ENCODE results near the gene NFATC1. TPM values are rescaled to one million over a fixed set of nuclear protein-coding genes. Genes with fewer than 3 reads are reported as not detected.
A peak's percentile ranks its signal among the peaks of the same experiment; 100 is the strongest.

The NFATC1 gene
- 10 to 100 TPM; 44.3 to 87.2 (median 53.8) TPM for total RNA-seq
- 10 to 100 TPM; 27.1 to 49.9 TPM for polyA plus RNA-seq
- 122 reads per million, percentile 87 among the genes with 10 or more reads in this experiment for total RNA-seq

GRCh38 chr18:79395761-79396404, at the start of gene NFATC1:
NFATC1 (plus strand) TSS chr18:79395930; CDS start chr18:79396225, 295 bp downstream.
- peak; percentile 64 for ATAC-seq
- intact Hi-C loops (cut with micrococcal nuclease): loop anchor here (1.0 to 10.0 kb wide), 5 partner anchors 9 to 709 kb away; partner anchors contain the start of gene ADNP2 (in 1 of the 2)
- H3K36me3 ChIP-seq (ENCODE audit: control insufficient read depth in 2 of 3, insufficient read depth in 3 of 3, low read length in 3 of 3): no peaks in the 10 kb centered on the region
- no peaks in the 10 kb centered on the region for H3K9me3 ChIP-seq (ENCODE audit: control insufficient read depth in 2 of 3, low read length in 3 of 3)
- ChIA-PET POLR2A (interaction anchor here (1.2 to 2.6 kb wide), 4 partner anchors 10 to 128 kb away, joined by 4 to 15 read pairs (median 11); no protein-coding TSS in a partner anchor), CTCF (no interaction called here)
- H3K4me1 Mint-ChIP-seq: peaks cover 15 to 50% (median 41%) of the 10 kb centered on the region in 7 donors
- peak within 1 kb of the TSS; percentile 61 to 89 (median 82) for H3K27ac Mint-ChIP-seq
- peak within 1 kb of the TSS; percentile 59 for H3K4me3 ChIP-seq (ENCODE audit: low read length)
- peak in 8 of 9 donors; percentile 49 to 89 (median 61) for DNase-seq
- H3K36me3 Mint-ChIP-seq: peaks cover 0 to 2% (median 0%) of the 10 kb centered on the region in 5 donors
- peaks cover 0 to 6% (median 0%) of the 10 kb centered on the region in 11 donors for H3K9me3 Mint-ChIP-seq
- peak within 1 kb of the TSS; percentile 80 to 96 (median 88) for H3K4me3 Mint-ChIP-seq
- H3K27me3 ChIP-seq (ENCODE audit: control insufficient read depth in 2 of 2, insufficient read depth in 2 of 2, low read length in 2 of 2): peaks cover 0 to 6% of the 10 kb centered on the region in 2 donors
- peak within 1 kb of the TSS; percentile 71 for H3K27ac ChIP-seq (ENCODE audit: low read depth, low read length)
- H3K4me1 ChIP-seq (ENCODE audit: control insufficient read depth in 2 of 2, insufficient read depth in 2 of 2, low read length in 2 of 2): peaks cover 14 to 20% of the 10 kb centered on the region in 2 donors
- peaks cover 0 to 25% (median 0%) of the 10 kb centered on the region in 5 donors for H3K27me3 Mint-ChIP-seq

- Mint-ChIP-seq H3K27me3 (no peaks in the 10 kb centered on the region), H3K4me3 (no peak overlapping the region), H3K9me3 (peaks cover 0 to 2% (median 0%) of the 10 kb centered on the region in 11 donors), H3K36me3 (peaks cover 8 to 72% (median 25%) of the 10 kb centered on the region in 5 donors), H3K4me1 (no peaks in the 10 kb centered on the region), H3K27ac (no peak overlapping the region)
- Histone ChIP-seq H3K4me3 (ENCODE audit: low read length) (no peak overlapping the region), H3K9me3 (ENCODE audit: control insufficient read depth in 2 of 3, low read length in 3 of 3) (no peaks in the 10 kb centered on the region), H3K27ac (ENCODE audit: low read depth, low read length) (no peak overlapping the region), H3K4me1 (ENCODE audit: control insufficient read depth in 2 of 2, insufficient read depth in 2 of 2, low read length in 2 of 2) (no peaks in the 10 kb centered on the region), H3K36me3 (ENCODE audit: control insufficient read depth in 2 of 3, insufficient read depth in 3 of 3, low read length in 3 of 3) (peaks cover 0 to 78% (median 24%) of the 10 kb centered on the region in 3 experiments), H3K27me3 (ENCODE audit: control insufficient read depth in 2 of 2, insufficient read depth in 2 of 2, low read length in 2 of 2) (no peaks in the 10 kb centered on the region)
- ChIA-PET POLR2A (no interaction called here), CTCF (interaction anchor here (0.9 kb wide), 1 partner anchor 53 kb away, joined by 3 read pairs; no protein-coding TSS in a partner anchor)
- intact Hi-C loops (cut with micrococcal nuclease): no loop called here
- DNase-seq (no peak), ATAC-seq (no peak)
Observed at GRCh38 chr18:79345981-79346380, 49.7 kb upstream of the NFATC1 start.

- H3K36me3 Mint-ChIP-seq: peaks cover 8 to 74% (median 28%) of the 10 kb centered on the region in 5 donors
- ChIA-PET POLR2A (no interaction called here), CTCF (no interaction called here)
- peaks cover 0 to 2% (median 0%) of the 10 kb centered on the region in 11 donors for H3K9me3 Mint-ChIP-seq
- ATAC-seq (no peak), DNase-seq (no peak)
- H3K27ac ChIP-seq (ENCODE audit: low read depth, low read length): no peak overlapping the region
- H3K9me3 ChIP-seq (ENCODE audit: control insufficient read depth in 2 of 3, low read length in 3 of 3): no peaks in the 10 kb centered on the region
- H3K36me3 ChIP-seq (ENCODE audit: control insufficient read depth in 2 of 3, insufficient read depth in 3 of 3, low read length in 3 of 3): peaks cover 0 to 83% (median 24%) of the 10 kb centered on the region in 3 experiments
- H3K4me1 Mint-ChIP-seq: no peaks in the 10 kb centered on the region
- H3K4me3 Mint-ChIP-seq: no peak overlapping the region
- no peaks in the 10 kb centered on the region for H3K27me3 Mint-ChIP-seq
- intact Hi-C loops (cut with micrococcal nuclease): no loop called here
- no peak overlapping the region for H3K27ac Mint-ChIP-seq
- H3K4me3 ChIP-seq (ENCODE audit: low read length): no peak overlapping the region
- H3K4me1 ChIP-seq (ENCODE audit: control insufficient read depth in 2 of 2, insufficient read depth in 2 of 2, low read length in 2 of 2): no peaks in the 10 kb centered on the region
- H3K27me3 ChIP-seq (ENCODE audit: control insufficient read depth in 2 of 2, insufficient read depth in 2 of 2, low read length in 2 of 2): no peaks in the 10 kb centered on the region
Observed at GRCh38 chr18:79348066-79348465, 47.7 kb upstream of the NFATC1 start.

GRCh38 chr18:79352432-79352831, 43.3 kb upstream of the NFATC1 start:
- H3K4me3 ChIP-seq (ENCODE audit: low read length): no peak overlapping the region
- ATAC-seq: no peak
- Mint-ChIP-seq H3K9me3 (no peaks in the 10 kb centered on the region), H3K4me1 (peaks cover 0 to 5% (median 0%) of the 10 kb centered on the region in 7 donors), H3K36me3 (peaks cover 0 to 46% (median 5%) of the 10 kb centered on the region in 5 donors), H3K27ac (no peak overlapping the region), H3K27me3 (no peaks in the 10 kb centered on the region), H3K4me3 (no peak overlapping the region)
- intact Hi-C loops (cut with micrococcal nuclease): no loop called here
- H3K36me3 ChIP-seq (ENCODE audit: control insufficient read depth in 2 of 3, insufficient read depth in 3 of 3, low read length in 3 of 3): peaks cover 0 to 64% (median 0%) of the 10 kb centered on the region in 3 experiments
- DNase-seq: no peak
- H3K27ac ChIP-seq (ENCODE audit: low read depth, low read length): no peak overlapping the region
- ChIA-PET POLR2A (no interaction called here), CTCF (no interaction called here)
- no peaks in the 10 kb centered on the region for H3K27me3 ChIP-seq (ENCODE audit: control insufficient read depth in 2 of 2, insufficient read depth in 2 of 2, low read length in 2 of 2)
- H3K4me1 ChIP-seq (ENCODE audit: control insufficient read depth in 2 of 2, insufficient read depth in 2 of 2, low read length in 2 of 2): no peaks in the 10 kb centered on the region
- H3K9me3 ChIP-seq (ENCODE audit: control insufficient read depth in 2 of 3, low read length in 3 of 3): no peaks in the 10 kb centered on the region

GRCh38 chr18:79353267-79353666, 42.5 kb upstream of the NFATC1 start:
- Histone ChIP-seq H3K4me3 (ENCODE audit: low read length) (no peak overlapping the region), H3K9me3 (ENCODE audit: control insufficient read depth in 2 of 3, low read length in 3 of 3) (no peaks in the 10 kb centered on the region), H3K27ac (ENCODE audit: low read depth, low read length) (no peak overlapping the region), H3K36me3 (ENCODE audit: control insufficient read depth in 2 of 3, insufficient read depth in 3 of 3, low read length in 3 of 3) (peaks cover 0 to 56% (median 0%) of the 10 kb centered on the region in 3 experiments), H3K27me3 (ENCODE audit: control insufficient read depth in 2 of 2, insufficient read depth in 2 of 2, low read length in 2 of 2) (no peaks in the 10 kb centered on the region), H3K4me1 (ENCODE audit: control insufficient read depth in 2 of 2, insufficient read depth in 2 of 2, low read length in 2 of 2) (no peaks in the 10 kb centered on the region)
- ChIA-PET POLR2A (no interaction called here), CTCF (no interaction called here)
- intact Hi-C loops (cut with micrococcal nuclease): no loop called here
- DNase-seq (no peak), ATAC-seq (no peak)
- H3K4me3 Mint-ChIP-seq: no peak overlapping the region
- H3K36me3 Mint-ChIP-seq: peaks cover 0 to 38% (median 5%) of the 10 kb centered on the region in 5 donors
- H3K4me1 Mint-ChIP-seq: peaks cover 0 to 5% (median 0%) of the 10 kb centered on the region in 7 donors
- no peaks in the 10 kb centered on the region for H3K27me3 Mint-ChIP-seq
- peak overlapping the region in 2 of 9 donors; percentile 45 to 54 for H3K27ac Mint-ChIP-seq
- no peaks in the 10 kb centered on the region for H3K9me3 Mint-ChIP-seq

GRCh38 chr18:79354350-79354749, 41.4 kb upstream of the NFATC1 start:
- Histone ChIP-seq H3K27ac (ENCODE audit: low read depth, low read length) (no peak overlapping the region), H3K4me3 (ENCODE audit: low read length) (no peak overlapping the region), H3K27me3 (ENCODE audit: control insufficient read depth in 2 of 2, insufficient read depth in 2 of 2, low read length in 2 of 2) (no peaks in the 10 kb centered on the region), H3K9me3 (ENCODE audit: control insufficient read depth in 2 of 3, low read length in 3 of 3) (no peaks in the 10 kb centered on the region), H3K4me1 (ENCODE audit: control insufficient read depth in 2 of 2, insufficient read depth in 2 of 2, low read length in 2 of 2) (no peaks in the 10 kb centered on the region), H3K36me3 (ENCODE audit: control insufficient read depth in 2 of 3, insufficient read depth in 3 of 3, low read length in 3 of 3) (peaks cover 0 to 49% (median 0%) of the 10 kb centered on the region in 3 experiments)
- DNase-seq (no peak), ATAC-seq (no peak)
- Mint-ChIP-seq H3K4me1 (peaks cover 0 to 5% (median 0%) of the 10 kb centered on the region in 7 donors), H3K27ac (peak overlapping the region in 1 of 9 donors; percentile 34), H3K27me3 (no peaks in the 10 kb centered on the region), H3K36me3 (peaks cover 0 to 36% (median 7%) of the 10 kb centered on the region in 5 donors), H3K9me3 (no peaks in the 10 kb centered on the region), H3K4me3 (no peak overlapping the region)
- intact Hi-C loops (cut with micrococcal nuclease): no loop called here
- CTCF ChIA-PET: no interaction called here
- POLR2A ChIA-PET: no interaction called here
